NCI-H1930 (cell line): Measurements from ENCODE around the gene MRM2.

ENCODE experiments used
- DNase-seq, 2 experiments: peaks; one replicate each; lab custom pipeline; 2025; lab: John Stamatoyannopoulos, UW

MRM2 gene

DNA sequence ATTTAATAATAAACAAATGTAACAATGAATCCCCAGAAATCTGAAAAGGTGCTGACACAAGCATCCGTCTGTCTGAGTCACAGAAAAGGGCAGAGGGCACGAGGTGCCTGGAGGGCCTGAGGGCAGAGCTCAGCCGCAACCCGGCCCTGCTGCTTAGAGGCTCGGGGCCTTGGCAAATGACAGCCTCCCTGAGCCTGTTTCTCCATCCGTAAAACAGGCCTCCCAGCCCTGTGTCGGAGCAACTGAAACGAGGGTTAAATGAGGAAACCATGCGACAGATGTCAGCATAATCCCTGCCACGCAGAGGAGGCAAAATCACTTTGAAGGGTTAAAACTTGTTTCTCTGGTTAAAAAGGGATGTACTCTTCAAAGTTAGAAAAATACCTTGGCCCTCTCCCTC, 24.9 kb upstream of the MRM2 start:
- no peak for DNase-seq

- no peak for DNase-seq
These were observed 22.2 kb upstream of the MRM2 start for GRCh38 chr7:2264158-2264557.

- no peak for DNase-seq
These were observed 21.2 kb upstream of the MRM2 start for GRCh38 chr7:2263176-2263575.

- no peak for DNase-seq
These were observed 19.6 kb upstream of the MRM2 start for GRCh38 chr7:2261611-2262010.

DNA sequence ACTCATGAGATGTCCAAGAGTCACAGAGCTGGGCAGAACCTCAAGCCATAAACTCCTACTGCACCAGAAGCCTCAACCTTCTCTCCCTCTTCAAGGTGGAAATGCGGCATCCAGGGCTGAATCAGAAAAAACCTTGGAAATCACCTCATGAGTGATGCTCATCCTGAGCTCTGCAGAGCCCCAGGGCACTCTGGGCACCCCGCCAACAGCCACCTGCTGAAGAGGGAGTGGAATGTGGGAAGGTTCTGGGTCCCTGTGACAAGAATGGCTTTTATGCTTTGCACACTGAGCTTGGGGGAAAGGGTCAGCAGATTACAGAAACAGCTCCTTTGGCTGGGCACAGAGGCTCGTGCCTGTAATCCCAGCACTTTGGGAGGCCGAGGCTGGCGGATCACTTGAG, 18.8 kb upstream of the MRM2 start:
- DNase-seq = no peak

GRCh38 chr7:2259480-2259879, 17.5 kb upstream of the MRM2 start:
- no peak for DNase-seq

GRCh38 chr7:2258661-2259365, 16.8 kb upstream of the MRM2 start:
- no peak for DNase-seq

GRCh38 chr7:2257651-2258050, 15.6 kb upstream of the MRM2 start:
- no peak for DNase-seq

DNA sequence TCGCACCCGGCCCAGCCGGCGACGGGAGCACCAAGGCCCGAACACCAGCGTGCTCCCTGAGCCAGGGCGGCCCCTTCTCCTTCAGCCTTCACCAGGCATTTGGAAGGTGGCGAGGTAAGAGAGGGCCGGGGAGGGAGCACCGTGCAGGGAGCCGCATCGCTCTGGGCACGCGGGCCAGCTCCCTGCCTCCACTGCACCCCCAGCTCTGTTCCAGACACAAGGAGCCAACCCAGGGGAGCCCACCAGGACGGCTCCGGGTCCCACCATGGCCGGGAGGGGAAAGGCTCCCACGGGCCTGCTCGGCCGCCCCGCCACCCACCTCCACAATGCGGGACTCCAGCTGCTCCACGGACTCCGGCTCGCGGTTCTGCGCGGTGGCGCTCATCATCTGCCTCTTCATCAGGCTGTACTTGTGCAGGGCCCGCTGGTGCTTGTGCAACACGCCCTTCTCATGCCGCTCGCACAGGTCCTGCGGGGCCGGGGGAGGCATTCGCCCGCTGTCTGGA, 15.1 kb upstream of the MRM2 start:
- DNase-seq = no peak

GRCh38 chr7:2256306-2257045, 14.5 kb upstream of the MRM2 start:
- no peak for DNase-seq

- no peak for DNase-seq
These were observed 13.4 kb upstream of the MRM2 start for GRCh38 chr7:2255145-2256139.

DNA sequence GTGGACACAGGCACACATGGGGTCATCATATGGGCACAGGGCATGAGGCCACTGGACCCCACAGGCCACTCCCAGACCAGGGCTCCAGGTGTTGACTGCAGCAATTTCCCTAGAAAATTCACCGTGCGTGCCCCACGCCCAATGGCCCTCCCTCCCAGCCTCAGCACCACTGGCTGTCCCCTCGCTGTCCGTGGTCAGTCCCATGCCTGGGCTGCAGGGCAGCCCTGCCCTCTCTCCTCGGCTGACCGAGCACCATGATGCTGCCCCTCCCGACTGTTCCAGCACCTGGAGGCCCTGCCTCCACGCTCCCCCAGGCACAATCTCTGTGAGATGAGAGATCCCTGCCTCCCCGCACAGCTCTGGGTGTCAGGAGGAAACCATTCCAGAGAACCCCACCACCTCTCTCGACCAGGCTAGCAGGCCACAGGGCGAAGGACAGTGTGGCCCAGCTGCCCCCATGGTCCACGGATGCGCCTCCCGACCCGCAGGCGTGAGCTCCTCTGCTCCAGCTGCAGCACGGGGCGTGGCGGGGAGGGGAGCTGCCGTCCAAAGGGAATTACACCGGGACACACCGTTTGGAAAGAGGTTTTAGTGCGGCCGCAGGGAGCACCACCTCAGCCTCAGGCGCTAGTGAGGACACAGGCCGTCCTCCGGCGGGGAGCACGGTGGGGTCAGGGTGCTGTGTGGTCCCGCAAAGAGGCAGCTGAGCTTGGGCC, 12.6 kb upstream of the MRM2 start:
- DNase-seq = no peak

DNA sequence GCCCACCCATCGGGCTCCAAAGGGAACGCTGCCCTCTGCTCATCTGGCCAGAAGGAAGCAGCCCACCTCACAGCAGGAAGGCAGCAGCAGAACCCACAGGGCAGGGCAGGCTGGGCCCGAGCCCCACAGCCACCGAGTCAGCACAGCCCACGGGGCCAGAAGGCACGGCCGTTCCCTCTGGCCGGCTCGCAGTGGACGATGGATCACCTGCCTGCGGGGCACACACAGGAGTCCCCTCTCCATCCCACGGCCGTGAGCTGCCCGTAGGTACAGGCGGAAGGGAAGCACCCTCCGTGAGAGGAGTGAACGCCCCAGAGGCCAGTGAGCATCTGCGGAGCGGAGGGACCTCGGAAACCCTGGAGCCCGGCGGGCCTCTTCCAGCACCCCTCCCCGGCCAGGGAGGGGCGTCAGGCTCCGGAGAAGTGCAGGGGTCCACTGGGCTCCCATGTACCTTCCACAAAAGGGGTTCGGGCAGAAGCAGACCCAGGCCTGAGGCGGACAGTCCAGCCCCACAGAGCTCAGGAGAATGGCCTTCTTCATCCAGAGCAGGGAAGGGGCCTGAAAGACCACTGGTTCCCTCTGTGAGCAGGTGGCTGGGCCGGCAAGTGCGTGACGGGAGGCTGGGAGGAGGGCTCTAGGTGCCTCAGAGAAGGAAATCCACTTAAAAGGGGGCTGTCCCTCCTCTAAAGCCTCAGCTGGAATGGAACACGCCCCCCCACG, 11.7 kb upstream of the MRM2 start:
- DNase-seq = no peak

DNA sequence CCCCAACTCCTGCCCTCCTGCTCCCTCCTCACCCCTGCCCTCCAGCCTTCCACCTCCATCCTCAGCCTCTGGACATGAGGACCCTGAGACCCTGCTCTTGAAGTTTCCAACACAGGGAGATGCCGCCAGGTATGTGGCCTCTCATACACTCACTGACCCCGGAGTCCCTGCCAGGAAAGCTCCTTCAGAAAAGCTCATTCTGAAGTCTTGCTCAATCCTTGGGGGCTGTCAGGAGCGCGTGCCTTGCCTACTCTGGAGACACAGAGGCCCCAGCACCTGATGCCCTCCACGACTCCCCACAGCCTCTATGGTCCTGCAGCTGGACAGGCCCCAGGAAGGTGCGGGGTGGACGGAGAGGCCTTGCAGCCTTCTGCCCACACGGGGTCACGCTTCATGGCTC, 11.0 kb upstream of the MRM2 start:
- DNase-seq = no peak

GRCh38 chr7:2251841-2252771, 10.1 kb upstream of the MRM2 start:
- DNase-seq = no peak

DNA sequence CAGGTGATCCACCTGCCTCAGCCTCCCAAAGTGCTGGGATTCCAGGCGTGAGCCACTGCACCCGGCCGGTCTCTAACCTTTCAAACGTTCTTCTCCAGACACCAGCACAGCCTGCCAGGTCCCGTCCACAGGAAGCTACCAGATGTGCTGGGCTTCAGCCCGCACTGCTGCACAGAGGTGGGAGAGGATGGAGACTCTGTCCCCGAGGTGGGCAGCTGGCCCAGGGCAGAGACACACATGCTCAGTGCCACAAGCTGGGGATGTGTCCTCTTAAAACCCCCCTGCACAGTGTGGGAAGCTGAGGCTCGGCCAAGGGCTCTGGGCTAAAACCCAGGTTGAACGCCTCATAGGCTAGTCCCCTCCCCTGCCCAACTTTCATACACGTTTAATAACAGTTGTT, 9.4 kb upstream of the MRM2 start:
- DNase-seq = no peak

DNA sequence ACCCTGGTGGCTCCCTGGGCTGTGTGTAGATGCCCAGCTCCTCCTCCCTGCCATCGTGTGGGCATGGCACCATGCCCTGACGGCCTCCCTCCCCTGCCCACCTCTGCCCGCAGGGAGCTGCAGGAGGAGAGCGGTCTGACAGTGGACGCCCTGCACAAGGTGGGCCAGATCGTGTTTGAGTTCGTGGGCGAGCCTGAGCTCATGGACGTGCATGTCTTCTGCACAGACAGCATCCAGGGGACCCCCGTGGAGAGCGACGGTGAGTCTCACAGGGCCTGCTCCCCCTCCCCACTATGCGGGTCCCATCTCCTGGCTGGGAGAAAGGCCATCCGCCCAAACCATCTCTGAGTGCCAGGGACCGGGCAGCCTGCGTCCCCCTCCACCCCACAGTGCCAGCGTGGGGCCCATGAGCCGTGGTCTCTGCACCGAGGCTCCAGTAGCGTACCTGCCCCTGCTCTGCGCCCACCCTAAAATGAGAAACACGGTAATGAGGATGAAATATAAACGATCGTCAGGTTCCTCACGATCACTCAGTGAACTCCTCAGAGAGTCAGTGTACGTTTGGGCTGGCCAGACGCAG, 7.8 kb upstream of the MRM2 start:
- DNase-seq = no peak

DNA sequence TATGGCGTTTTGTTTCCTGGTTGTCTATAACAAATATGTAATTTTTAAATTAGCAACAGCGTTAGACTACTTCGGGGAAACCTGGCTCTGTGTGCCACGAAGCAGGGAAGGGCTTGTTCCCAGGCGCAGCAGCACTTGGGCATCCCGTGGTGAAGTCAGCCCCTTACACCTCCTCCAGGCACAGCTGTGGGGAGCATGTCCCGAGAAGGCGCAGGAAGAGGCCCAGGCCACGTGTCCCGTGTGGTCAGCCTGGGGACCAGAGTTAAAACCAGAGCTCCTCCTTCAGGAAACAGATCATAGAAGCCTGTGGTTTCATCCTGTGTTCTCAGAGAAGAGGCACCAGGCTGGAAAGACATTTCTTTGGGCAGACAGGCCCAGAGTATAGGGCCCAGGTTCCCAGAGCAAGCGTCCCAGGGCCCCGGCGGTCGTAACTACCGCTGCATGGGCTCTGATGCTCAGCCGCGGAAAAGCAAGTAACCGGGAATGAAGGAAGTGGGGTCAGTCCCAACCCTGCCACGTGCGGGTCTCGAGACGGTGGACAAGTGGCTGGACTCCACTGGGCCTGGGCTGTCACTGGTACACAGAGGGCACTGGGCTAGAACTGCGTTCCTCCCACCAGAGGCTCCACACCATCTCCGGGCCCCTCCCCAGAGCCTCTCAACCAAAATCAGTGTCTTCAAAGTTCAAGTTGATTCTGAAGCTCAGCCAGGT, 7.1 kb upstream of the MRM2 start:
- no peak for DNase-seq
